GM19468 (cell line): ENCODE data around the gene PPP1R15B.

Source experiments
- ATAC-seq: cut with Tn5 transposase; IDR thresholded peaks from one replicate; pipeline ENCODE4 v1.9.1; 2021; ENCODE audit warnings: mild to moderate bottlenecking, moderate library complexity, moderate number of reproducible peaks; ENCODE audit not compliant: unreplicated experiment; ENCODE audit errors: extremely low read depth

The PPP1R15B gene

GRCh38 chr1:204405988-204406387, 5.6 kb downstream of the PPP1R15B start:
- no peak for ATAC-seq

GRCh38 chr1:204404629-204405028, 7.0 kb downstream of the PPP1R15B start:
- no peak for ATAC-seq

DNA sequence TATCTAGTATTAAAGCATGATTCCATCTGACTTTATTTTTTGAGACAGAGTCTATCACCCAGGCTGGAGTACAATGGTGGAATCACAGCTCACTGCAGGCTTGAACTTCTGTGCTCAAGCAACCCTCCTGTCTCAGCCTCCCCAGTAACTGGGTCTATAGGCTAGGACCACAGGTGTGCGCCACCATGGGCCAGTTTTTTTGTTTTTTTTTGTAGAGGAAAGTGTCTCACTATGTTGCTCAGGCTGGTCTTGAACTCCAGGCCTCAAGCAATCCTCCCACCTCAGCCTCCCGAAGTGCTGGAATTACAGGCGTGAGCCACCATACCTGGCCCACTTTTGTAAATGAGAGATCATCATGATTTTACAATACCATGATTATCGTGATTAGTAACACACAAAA, 9.2 kb downstream of the PPP1R15B start:
- no peak for ATAC-seq

DNA sequence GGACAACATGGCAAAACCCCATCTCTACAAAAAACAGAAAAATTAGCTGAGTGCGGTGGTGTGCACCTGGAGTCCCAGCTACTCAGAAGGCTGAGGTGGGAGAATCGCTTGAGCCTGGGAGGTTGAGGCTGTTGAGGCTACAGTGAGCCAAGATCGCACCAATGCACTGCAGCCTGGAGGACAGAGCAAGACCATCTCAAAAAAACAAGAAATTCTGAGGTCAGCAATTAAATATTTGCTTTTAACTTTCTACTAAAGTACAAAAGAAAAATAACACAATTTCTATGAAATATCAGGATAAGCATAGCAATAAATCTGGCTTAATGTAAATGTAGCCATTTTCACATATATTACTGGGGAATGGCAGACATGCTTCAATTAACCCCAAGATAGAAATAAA, 9.9 kb downstream of the PPP1R15B start:
- no peak for ATAC-seq

- ATAC-seq, result no peak
Measured at GRCh38 chr1:204400882-204401510, 10.6 kb downstream of the PPP1R15B start.

GRCh38 chr1:204398197-204399125, 13.2 kb downstream of the PPP1R15B start:
- ATAC-seq, result no peak

- ATAC-seq, result no peak
Measured at GRCh38 chr1:204396015-204396583, 15.5 kb downstream of the PPP1R15B start.

DNA sequence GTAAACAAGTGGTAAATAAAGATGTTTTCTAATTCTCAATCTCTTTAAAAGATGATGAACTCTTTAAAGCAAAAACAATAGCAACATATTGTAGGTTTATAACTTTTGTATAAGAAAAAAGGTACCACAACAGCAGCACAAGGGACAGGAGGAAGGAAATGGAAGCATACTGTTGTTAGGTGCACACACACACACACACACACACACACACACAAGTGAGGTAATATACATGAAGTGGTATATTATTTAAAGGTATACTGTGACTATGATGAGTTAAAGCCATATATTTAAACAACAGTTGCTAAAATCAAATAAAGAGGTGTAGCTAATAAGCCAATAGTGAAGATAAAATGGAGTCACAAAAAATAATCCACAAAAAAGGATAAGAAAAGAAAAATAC, 20.0 kb downstream of the PPP1R15B start:
- no peak for ATAC-seq

- no peak for ATAC-seq
Measured at GRCh38 chr1:204390751-204391466, 20.7 kb downstream of the PPP1R15B start.

GRCh38 chr1:204385727-204386126, 25.9 kb downstream of the PPP1R15B start:
- no peak for ATAC-seq

- ATAC-seq, result no peak
Measured at GRCh38 chr1:204384636-204385352, 26.8 kb downstream of the PPP1R15B start.

- no peak for ATAC-seq
Measured at GRCh38 chr1:204383163-204383904, 28.3 kb downstream of the PPP1R15B start.

DNA sequence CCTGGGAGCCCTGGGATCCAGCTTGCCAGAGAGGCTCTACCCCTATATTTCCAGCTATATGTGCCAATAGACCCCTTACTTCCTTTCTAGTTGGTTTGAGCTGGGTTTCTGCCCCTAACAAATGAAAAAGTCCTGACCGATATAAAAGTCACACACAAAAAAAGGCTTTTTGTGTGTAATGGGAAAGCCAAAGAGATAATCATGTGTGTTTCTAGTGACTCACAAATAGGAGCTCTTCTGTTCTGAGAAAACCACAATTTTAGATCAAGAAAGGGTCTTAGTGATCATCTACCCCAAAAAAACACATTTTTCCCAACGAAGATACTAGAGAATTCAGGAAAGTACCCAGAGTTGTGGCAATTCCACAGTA, 28.9 kb downstream of the PPP1R15B start:
- ATAC-seq, result no peak

DNA sequence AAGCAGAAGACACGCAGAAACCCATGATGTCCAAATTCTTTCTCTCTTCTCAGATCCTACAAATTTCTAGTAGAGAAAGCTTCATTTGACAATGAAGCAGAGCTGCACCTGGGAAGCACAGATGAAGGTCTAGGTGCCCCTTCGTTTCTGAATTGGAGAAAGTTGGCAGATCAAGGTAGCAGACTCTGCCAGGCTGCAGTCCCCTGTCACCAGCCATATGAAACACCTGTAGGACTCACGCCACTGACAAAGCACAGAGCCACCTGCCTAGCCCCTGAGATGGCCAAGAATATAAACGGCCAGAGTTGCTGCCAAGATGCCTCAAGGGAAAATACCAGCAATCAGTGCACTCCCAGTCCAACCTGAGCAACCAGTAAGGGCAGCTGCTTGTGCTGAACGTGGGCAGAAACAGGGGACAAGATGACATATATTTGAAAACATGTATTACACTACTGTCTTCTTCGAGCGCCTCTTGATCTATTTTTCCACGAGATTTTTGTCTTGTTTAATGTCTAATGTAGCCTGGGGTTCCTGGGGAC, 31.3 kb downstream of the PPP1R15B start:
- no peak for ATAC-seq

GRCh38 chr1:204377800-204378668, 33.6 kb downstream of the PPP1R15B start:
- no peak for ATAC-seq

- ATAC-seq, result no peak
Measured at GRCh38 chr1:204376919-204377799, 34.5 kb downstream of the PPP1R15B start.

DNA sequence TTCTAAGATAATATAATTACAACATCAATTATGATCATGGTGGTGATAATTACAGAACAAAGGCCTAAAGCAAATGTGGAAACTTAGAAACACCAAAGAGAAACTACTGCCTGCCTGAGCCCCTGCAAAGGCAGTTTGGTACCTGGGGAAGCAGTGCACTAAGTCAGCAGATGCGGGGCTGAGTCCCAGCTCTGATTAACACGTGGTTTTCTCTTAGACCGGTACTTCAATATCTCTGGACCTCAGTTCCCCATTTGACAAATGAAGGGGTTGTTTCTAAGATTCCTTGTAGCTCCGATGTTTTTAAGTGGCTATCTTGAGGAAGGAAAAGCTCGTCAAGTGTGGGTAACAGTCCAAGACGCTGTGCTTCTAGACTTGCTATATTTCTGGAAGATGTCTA, 35.2 kb downstream of the PPP1R15B start:
- ATAC-seq, result no peak
